Hepatocyte (in vitro differentiated cells): ENCODE results near the gene ADAD2. TPM values are rescaled to one million over a fixed set of nuclear protein-coding genes. Genes with fewer than 3 reads are reported as not detected.

Experiments
- DNase-seq: peaks from one replicate; pipeline ENCODE4 v3.0.0-alpha.2; 2016; ENCODE audit warnings: low spot score
- H2AFZ ChIP-seq: fragments of 200-600 bp; sonication (generic); 2 replicates; pipeline ENCODE4 v1.6.0; 2016; ENCODE audit warnings: antibody characterized with exemption, mild to moderate bottlenecking
- H3K27ac ChIP-seq: fragments of 200-600 bp; sonication (generic); 2 replicates; pipeline ENCODE4 v1.5.1; 2016; ENCODE audit warnings: mild to moderate bottlenecking
- H3K27me3 ChIP-seq: fragments of 200-600 bp; sonication (generic); 2 replicates; pipeline ENCODE4 v1.6.1; 2016
- H3K36me3 ChIP-seq: fragments of 200-600 bp; sonication (generic); replicated peaks from 2 replicates; pipeline ENCODE4 v1.5.1; 2016; ENCODE audit warnings: low read depth; ENCODE audit not compliant: insufficient read depth
- H3K4me1 ChIP-seq: fragments of 200-600 bp; sonication (generic); 2 replicates; pipeline ENCODE4 v1.5.1; 2016; ENCODE audit warnings: mild to moderate bottlenecking, moderate library complexity; ENCODE audit not compliant: insufficient read depth
- H3K4me2 ChIP-seq: fragments of 200-600 bp; sonication (generic); 2 replicates; pipeline ENCODE4 v1.6.0; 2016
- H3K4me3 ChIP-seq: fragments of 200-600 bp; sonication (generic); 2 replicates; pipeline ENCODE4 v1.5.1; 2016; ENCODE audit warnings: mild to moderate bottlenecking
- H3K79me2 ChIP-seq: fragments of 200-600 bp; sonication (generic); 2 replicates; pipeline ENCODE4 v1.6.0; 2017; ENCODE audit warnings: mild to moderate bottlenecking
- H3K9me2 ChIP-seq: fragments of 200-600 bp; sonication (generic); replicated peaks from 2 replicates; pipeline ENCODE4 v1.6.0; 2017; ENCODE audit warnings: mild to moderate bottlenecking; ENCODE audit not compliant: insufficient read depth
- H3K9me3 ChIP-seq: fragments of 200-600 bp; sonication (generic); 2 replicates; pipeline ENCODE4 v1.5.1; 2016; ENCODE audit warnings: low read depth, mild to moderate bottlenecking
- H4K20me1 ChIP-seq: fragments of 200-600 bp; sonication (generic); 2 replicates; pipeline ENCODE4 v1.6.0; 2016; ENCODE audit warnings: mild to moderate bottlenecking; ENCODE audit not compliant: insufficient read depth, poor library complexity, severe bottlenecking
- CTCF ChIP-seq: fragments of 200-600 bp; sonication (generic); IDR thresholded peaks from 2 replicates; pipeline ENCODE4 v1.5.1; 2016; ENCODE audit warnings: antibody characterized with exemption, mild to moderate bottlenecking; ENCODE audit not compliant: poor library complexity
- EZH2 ChIP-seq: fragments of 200-600 bp; sonication (generic); IDR thresholded peaks from 2 replicates; pipeline ENCODE4 v1.6.1; 2016; ENCODE audit warnings: antibody characterized with exemption, mild to moderate bottlenecking, borderline replicate concordance
- EZH2phosphoT487 ChIP-seq: fragments of 200-600 bp; sonication (generic); IDR thresholded peaks from one replicate; pipeline ENCODE4 v1.6.1; 2018; ENCODE audit warnings: antibody characterized with exemption, mild to moderate bottlenecking, low read depth, moderate library complexity; ENCODE audit not compliant: unreplicated experiment, severe bottlenecking
- WGBS: methylation state at CpG from one replicate; pipeline ENCODE4 v1.1.6; 2016; ENCODE audit warnings: low lambda C conversion rate; ENCODE audit errors: missing lambda C conversion rate; 5-methylcytosine and 5-hydroxymethylcytosine counted together
- polyA plus RNA-seq: library from polyadenylated mRNA; unstranded; fragments of >200 nt; fragmentation: Nextera tagmentation; extraction: Ambion mirVana; gene quantifications from 2 replicates; pipeline ENCODE4 v1.2.1, GENCODE V29; 2016
- total RNA-seq: library from RNA; depleted of rRNA; stranded (reverse); fragments of >200 nt; gene quantifications from 2 replicates; pipeline ENCODE4 v1.2.3, GENCODE V29; 2014

ADAD2 gene
- total and polyA plus RNA-seq, 2 experiments from 2014 or later: 0.30 TPM; not detected in 1

GRCh38 chr16:84176192-84177053, 14.5 kb upstream of the ADAD2 start:
- Histone ChIP-seq H2AFZ (no peak overlapping the region), H4K20me1 (no peaks in the 10 kb centered on the region), H3K4me1 (peaks cover 15% of the 10 kb centered on the region), H3K36me3 (no peaks in the 10 kb centered on the region), H3K79me2 (no peaks in the 10 kb centered on the region), H3K9me3 (no peaks in the 10 kb centered on the region), H3K4me3 (no peak overlapping the region), H3K27me3 (no peaks in the 10 kb centered on the region), H3K9me2 (no peaks in the 10 kb centered on the region), H3K4me2 (peak overlapping the region; percentile 12), H3K27ac (peak overlapping the region; percentile 42)
- DNase-seq: peak; percentile 8
- TF ChIP-seq EZH2: no peak
- no peak for TF ChIP-seq CTCF
- TF ChIP-seq EZH2phosphoT487: no peak
- 79% methylated on average over 18 of the region's 18 CpGs for WGBS

GRCh38 chr16:84177741-84178073, 13.2 kb upstream of the ADAD2 start:
- Histone ChIP-seq H2AFZ (no peak overlapping the region), H4K20me1 (no peaks in the 10 kb centered on the region), H3K4me3 (no peak overlapping the region), H3K9me3 (no peaks in the 10 kb centered on the region), H3K27me3 (no peaks in the 10 kb centered on the region), H3K4me1 (peaks cover 15% of the 10 kb centered on the region), H3K36me3 (no peaks in the 10 kb centered on the region), H3K27ac (peak overlapping the region; percentile 76), H3K9me2 (no peaks in the 10 kb centered on the region), H3K4me2 (no peak overlapping the region), H3K79me2 (no peaks in the 10 kb centered on the region)
- 77% methylated on average over 9 of the region's 9 CpGs for WGBS
- DNase-seq: no peak
- TF ChIP-seq CTCF (no peak), EZH2 (no peak), EZH2phosphoT487 (no peak)

DNA sequence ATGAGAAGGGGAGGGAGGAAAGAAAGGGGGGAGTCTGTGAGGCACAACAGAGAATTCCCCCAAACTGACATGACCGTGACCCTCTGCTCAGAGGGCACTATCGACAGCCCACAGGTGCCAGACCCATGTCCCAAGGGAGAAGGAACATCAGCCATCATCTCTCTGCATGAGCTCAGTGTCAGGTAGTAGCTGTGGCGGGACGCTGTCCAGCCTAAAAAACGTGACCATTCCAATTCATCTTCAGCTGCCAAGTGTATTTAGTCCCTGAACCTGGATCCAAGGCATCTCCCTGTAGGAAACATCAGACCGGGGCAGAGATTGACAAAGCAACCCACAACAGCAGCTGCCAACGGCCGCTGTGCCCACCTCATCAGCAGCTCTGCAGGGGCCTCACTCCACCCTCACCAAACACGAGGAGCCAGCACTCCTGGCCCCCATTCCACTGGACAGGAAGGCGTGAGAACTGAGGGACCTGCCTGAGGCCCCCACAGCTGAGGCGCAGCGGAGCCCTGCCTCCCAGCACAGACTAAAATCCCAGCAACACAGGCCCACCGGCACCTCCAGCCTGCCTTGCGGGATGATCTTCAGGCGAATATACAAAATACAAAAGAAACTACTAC, 12.7 kb upstream of the ADAD2 start:
- no peak for TF ChIP-seq CTCF
- TF ChIP-seq EZH2: no peak
- no peak for TF ChIP-seq EZH2phosphoT487
- H2AFZ ChIP-seq: no peak overlapping the region
- H3K27ac ChIP-seq: no peak overlapping the region
- H4K20me1 ChIP-seq: no peaks in the 10 kb centered on the region
- DNase-seq: no peak
- no peak overlapping the region for H3K4me2 ChIP-seq
- no peaks in the 10 kb centered on the region for H3K79me2 ChIP-seq
- no peaks in the 10 kb centered on the region for H3K27me3 ChIP-seq
- 91% methylated on average over 15 of the region's 15 CpGs for WGBS
- peaks cover 15% of the 10 kb centered on the region for H3K4me1 ChIP-seq
- no peaks in the 10 kb centered on the region for H3K9me3 ChIP-seq
- H3K9me2 ChIP-seq: no peaks in the 10 kb centered on the region
- H3K4me3 ChIP-seq: no peak overlapping the region
- no peaks in the 10 kb centered on the region for H3K36me3 ChIP-seq
